ENCODE data around the gene PTMS.

DNA sequence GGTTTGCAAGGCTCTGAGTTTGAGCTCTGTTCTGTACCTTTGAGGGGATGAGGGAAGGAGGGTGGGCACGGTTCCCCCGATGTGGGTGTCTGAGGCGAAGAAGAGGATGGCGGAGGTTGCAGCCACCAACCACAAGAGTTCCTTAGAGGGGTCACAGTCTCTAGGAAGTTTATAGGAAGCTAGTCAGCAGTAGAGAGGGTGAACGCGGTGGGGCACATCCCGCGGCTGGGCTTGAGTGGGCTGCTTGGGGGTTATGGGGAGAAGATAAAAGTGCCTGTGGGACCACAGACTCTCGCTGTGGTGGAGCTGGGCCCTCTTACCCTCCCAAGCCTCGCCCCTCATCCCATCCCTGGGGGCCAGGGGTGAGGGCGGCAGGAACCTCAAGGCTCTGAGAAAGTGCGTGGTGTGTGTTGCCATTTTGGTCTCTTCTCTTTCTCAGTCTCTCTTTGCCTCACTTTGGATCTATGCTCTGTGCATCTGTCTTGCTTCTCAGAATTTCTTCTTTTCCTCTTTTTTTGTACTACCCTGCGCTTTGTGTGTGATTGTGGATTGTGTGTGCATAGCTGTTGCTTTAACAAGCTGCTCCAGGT, 25.9 kb downstream of the PTMS start:
- TF ChIP-seq EZH2 (IDR thresholded peaks at IDR 0.05; ENCODE audit: insufficient read depth, poor library complexity, severe bottlenecking) (no peak), EZH2phosphoT487 (IDR thresholded peaks at IDR 0.05; ENCODE audit: insufficient read depth, low read depth) (no peak)

Data from GM23248 (cell line).